ENCODE measurements around the gene IFT43.

The IFT43 gene

DNA sequence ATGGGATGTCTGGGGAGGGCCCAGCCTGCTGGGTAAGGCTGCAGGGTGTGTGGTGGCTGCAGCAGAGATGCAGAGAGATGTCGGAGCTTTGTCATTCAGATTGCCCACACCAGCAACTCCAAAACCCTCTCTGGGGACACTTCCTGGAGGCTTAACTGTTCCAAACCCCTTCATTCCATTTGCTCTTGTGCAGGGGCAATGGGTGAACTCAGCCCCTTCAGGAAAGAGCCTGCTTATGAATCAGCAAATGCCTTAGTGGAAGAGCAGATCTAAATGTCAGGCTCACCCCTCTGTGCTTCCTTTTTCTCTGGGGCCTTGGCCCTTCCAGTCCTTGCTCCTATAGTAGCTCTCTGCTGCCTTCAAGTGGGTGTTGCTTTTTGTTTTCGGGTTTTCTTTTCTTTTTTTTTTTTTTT is 129.5 kb downstream of the IFT43 start:
- no peak for DNase-seq

DNA sequence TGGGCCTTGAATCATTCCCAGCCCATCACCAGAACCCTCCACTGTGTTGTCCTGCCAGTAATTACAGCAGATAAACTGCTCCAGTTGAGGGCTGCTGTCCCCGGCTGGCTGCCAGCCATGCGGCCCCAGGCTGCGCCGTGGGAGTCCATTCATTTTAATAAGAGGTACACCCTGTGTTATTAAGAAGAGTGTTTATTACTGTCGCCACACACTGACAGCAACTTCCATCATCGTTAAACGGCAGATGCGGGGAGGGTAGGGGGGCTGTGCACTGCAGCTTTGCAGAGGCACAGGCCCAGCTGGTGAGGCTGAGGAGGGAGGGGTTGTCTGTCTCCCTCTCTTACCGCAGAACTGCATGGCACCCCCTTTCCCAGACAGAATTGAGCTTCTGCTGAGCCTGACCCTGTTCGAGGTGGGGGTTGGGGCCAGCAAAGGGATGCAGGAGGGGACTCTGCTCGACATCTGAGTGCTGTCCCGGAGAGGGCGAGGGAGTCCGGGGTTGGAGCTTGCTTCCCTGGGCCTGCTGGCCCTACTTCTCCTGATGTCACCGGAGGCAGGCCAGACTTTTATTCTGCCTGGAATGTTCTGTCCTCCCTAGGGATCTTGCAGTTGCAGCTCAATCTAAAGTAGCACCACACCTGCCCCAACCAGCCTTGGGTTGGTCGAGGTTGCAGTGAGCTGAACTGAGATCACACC is 132.4 kb downstream of the IFT43 start:
- peak; percentile 46 for DNase-seq

DNA sequence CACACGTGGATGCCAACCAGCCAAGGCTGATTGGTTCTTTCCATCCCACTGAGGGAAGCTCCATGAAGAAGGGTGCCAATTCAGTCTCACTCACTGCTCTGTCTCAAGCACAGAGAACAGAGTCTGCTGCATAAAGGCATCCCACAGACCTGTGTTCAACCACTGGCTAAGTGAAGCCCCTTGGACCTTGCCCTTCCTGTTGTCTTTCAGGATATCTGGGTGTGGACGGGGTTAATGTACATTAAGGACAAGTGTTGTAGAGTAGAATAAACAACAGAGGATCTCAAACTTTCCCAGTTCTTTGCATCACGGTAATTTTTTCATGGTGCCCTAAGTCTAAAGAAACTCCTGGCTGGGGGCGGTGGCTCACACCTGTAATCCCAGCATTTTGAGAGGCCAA is 133.0 kb downstream of the IFT43 start:
- DNase-seq, result no peak

DNA sequence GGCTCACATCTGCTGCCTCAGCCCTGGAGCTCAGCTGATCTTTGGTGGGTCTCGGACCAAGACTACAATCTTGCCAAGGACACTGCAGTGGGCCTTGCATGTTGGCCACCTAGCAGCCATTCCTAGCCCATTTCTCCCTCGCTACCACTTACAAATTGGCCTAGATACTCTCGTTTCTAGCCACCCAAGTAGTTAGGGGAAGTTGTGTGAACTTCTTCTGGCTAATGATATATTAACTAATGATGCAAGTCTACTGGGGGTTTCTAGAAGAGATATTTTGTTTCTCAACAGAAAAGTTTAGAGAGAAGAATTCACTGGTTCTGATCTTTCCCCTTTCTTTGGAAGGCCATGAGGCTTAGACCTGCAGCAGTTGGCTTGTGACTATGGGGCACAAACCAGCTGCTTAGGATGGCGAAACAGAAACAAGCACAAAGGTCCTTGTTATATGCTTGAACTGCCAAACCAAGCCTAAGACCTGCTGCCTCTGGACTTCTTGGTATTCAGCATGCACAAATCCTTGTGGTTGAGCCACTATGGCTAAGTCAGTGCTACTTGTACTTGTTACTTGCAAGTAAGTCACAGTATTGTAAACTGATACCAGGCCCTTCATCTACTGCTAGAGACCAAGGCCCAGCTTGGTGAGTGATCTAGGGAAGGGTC is 135.7 kb downstream of the IFT43 start:
- DNase-seq, result no peak

DNA sequence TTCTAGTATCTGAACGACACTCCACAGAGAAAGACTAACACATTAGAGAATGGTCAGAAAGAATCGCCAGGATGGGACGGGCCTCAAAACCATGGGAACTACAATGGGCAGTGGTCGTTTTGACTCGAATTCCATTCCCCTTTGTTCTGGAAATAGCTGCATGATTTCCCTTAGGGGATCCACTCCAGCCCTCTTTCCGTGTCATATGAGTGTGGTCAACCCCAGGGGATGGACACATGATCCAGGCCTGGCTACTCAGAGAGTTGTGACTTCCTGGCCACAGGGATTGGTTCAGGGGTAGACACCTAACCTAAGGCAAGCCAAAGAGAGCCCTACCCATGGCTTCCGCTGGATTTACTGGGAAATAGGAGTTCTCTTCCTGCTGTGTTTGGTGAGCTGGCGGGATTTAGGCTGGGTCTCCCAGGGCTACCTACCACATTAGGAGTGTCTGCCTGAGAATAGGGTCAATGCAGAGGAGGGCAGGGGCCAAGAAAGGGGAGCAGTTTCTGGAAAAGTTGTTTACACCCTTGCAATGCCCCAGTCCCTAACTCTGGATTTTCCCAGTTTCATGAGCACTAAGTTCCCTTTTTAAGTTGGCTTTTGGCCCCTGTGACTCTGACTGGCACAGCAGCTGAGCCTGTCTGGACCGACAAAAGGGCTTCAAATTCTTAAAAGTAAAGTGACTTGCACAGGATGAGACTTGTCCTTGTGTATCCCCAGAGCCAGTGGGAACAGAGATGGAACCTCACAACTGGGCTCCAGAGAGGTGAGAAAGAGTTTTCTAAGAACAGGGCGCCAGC is 138.1 kb downstream of the IFT43 start:
- no peak for DNase-seq

DNA sequence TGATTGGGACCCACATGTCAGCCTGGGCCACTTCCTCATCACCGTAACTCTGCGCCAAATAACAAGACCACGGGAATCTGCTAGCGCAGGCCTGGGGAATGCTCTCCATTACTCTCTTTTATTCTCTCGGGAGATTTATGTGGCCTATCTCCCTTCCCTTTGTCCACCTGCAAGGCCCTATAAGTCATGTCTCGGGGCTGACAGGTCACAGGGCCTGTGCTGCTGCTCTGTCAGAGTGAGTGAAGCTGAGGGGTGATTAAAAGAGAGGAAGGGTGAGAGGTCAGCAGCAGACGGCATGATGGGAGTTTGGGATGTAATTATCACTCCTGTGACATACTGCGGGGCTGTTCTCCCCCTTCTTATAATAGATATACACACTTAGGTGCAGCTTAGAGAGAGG is 139.9 kb downstream of the IFT43 start:
- DNase-seq, result no peak

DNA sequence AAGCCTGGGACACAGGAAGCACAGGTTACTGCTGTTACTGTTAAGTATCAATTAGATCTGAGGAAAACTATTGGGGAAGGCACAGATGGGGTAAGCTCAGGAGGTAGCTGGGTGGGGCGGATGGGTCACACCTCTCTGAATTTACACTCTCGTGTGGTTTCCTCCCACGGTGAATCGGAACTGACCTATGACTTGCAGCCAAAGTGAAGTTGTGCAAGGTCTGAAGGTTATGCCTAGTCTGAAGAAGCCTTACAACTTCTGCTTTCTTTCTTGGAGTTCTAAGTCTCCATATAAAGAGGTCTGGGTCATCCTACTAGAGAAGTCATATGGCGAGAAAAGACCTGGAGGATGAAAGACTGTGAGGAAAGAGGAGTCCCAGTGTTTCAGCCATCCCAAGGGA is 140.5 kb downstream of the IFT43 start:
- DNase-seq, result no peak

DNA sequence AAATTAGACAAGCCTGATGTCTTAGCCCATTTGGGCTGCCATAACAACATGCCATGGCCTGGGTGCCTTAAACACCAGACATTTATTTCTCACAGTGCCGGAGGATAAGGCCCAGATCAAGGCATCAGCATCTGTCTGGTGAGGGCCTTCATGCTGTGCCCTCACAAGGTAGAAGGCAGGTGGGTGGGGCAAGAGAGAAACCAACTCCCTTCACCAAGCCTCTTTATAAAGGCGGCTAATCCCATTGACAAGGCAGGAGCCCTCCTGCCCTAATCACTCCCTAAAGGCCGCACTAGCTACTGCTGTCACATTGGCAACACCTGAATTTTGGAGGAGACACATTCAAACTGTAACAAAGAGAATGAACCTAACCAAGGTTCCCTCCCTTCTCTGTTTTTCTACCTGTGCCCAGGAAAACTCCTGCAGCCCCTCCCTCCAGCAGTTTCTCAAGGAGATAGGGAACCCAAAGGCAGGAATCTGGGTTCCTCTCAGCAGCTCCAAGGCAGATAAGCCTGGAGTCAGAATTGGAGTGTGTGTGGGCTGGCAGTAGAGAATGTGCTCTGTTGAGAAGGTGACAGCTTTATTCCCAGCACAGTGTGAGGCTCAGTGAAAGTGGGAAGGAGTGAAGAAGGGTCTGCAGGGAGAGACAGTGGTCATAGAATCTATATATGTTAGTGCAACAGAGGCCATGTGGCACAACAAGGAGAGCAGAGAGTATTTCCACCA is 144.5 kb downstream of the IFT43 start:
- DNase-seq, result no peak

DNA sequence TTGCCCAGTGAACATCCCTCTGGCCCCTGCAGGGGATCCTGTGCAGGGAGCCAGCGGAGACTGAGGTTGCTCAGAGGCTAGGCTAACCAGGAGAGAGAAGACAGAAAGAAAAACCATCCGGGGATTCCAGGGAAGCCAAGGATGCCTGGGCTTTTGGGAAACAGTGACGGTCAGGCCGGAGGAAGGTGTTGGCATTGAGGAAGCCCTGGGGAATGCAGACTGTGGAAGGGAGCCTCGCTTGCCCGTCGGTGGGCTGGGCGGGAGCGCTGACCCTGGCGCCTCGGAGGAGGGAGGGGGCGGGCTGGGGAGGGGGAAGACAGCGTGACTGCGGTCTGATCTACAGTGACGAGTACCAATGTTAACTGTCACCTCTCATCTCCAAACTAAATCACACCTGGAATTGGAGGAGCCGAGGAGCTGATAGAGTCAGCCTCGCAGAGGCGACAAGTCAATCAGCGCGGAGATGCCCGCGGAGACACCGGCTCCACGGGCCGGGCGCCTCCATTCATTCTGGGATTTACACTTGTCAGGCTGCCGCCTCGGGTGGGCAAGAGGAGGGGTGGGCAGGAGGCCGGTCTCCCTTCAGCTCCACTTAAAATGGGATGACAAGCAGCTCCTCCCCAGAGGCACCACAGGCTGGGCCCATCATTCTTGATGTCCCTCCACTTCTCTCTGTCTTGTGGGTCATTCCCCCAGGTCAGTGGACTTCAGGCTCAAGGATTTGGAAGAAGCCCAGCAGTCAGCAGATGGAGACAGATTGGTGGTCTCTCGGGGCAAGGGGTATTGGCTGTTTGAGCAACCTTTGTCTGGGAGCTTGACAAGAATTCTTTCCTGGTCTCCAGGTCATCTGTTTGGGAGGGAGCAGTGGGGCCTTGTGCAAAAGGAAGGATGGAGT is 145.8 kb downstream of the IFT43 start:
- DNase-seq, result no peak

DNA sequence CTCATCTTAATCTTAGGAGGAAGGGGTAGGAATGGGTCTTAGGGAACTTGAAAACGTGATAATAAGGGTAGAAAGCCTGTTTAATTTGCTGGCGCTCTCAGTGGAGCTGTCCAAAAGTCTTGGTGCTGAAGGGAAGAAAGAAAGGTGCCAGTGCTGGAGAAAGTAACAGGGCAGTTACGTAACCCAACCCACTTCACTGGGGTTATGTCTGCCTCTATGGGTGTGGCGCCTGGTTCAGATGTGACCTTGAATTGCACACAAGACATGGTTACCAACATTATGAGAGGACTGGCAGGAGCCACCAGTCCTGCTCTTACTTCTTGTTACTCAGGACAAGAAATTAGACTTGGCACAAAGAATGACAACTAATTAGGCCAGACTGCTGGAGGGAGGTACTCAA is 147.5 kb downstream of the IFT43 start:
- no peak for DNase-seq

Measured in NCI-H1092 (cell line).